ENCODE results near the gene LTF.

- TF ChIP-seq POLR2A (IDR thresholded peaks at IDR 0.05; ENCODE audit: low read depth, low read length) (no peak), POLR2AphosphoS5 (IDR thresholded peaks at IDR 0.05; ENCODE audit: low read depth, low read length) (no peak), SPI1 (IDR thresholded peaks at IDR 0.05; ENCODE audit: low read depth, low read length) (no peak), PAX5 (IDR thresholded peaks at IDR 0.05; ENCODE audit: insufficient read depth, low read length, severe bottlenecking) (no peak)
These were observed 54.0 kb downstream of the LTF start for GRCh38 chr3:46410669-46411068.

Data from GM12891 (cell line).